GM21367 (cell line): ENCODE data around the gene MROH2A.
"Not testable (repeated sequence)": the region's sequence is repeated elsewhere in the genome, so short reads cannot be mapped to it uniquely, and the experiment has no call there.

Experiments
- ATAC-seq: cut with Tn5 transposase; IDR thresholded peaks from one replicate; pipeline ENCODE4 v1.9.1; 2021; ENCODE audit not compliant: unreplicated experiment

MROH2A gene

GRCh38 chr2:233778030-233778429 lies at the start of gene MROH2A:
TSS of gene MROH2A (plus strand) at chr2:233778330. CDS start at chr2:233779359, 1,029 bp downstream.
- no peak for ATAC-seq

GRCh38 chr2:233728723-233729301 lies 49.3 kb upstream of the MROH2A start, which contains the start of gene UGT1A3:
TSS of gene UGT1A3 (plus strand) at chr2:233729042. CDS start at chr2:233729127, 85 bp downstream.
- ATAC-seq = no peak

DNA sequence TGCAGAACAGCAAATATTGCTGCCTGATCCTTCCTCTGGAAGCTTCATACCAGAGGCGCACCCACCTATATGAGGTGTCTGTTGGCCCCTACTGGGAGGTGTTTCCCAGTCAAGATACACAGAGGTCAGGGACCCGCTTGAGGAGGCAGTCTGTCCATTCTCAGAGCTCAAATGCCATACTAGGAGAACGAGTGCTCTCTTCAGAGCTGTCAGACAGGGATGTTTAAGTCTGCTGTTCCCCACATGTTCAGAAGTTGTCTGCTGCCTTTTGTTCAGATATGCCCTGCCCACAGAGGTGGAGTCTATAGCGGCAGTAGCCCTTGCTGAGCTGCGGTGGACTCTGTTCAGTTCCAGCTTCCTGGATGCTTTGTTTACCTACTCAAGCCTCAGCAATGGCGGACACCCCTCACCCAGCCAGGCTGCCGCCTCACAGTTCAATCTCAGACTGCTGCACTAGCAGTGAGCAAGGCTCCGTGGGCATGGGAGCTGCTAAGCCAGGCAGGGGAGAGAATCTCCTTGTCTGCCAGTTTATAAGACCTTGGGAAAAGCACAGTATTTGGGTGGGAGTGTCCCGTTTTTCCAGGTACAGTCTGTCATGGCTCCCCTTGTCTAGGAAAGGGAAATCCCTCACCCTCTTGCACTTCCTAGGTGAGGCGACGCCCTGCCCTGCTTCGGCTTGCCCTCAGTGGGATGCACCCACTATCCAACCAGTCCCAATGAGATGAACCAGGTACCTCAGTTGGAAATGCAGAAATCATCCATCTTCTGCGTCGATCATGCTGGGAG lies 41.1 kb upstream of the MROH2A start:
- ATAC-seq = not testable (repeated sequence)

DNA sequence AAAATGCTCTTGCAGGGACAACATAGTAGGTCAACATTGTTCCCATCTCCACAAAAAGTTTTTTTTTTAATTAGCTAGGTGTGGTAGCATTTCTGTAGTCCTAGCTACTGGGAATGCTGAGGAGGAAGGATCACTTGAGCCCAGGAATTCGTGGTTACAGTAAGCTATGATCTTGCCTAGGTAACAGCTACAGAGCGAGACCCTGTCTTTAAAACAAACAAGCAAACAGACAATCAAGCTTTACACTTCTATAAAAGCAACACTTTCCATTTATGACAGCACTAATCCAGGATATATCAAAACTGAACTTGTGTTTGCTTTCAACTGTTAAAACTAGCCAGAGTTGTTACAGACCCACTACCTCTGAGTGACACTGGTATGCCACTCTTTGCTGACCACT lies 37.3 kb upstream of the MROH2A start:
- no peak for ATAC-seq

- ATAC-seq = no peak
These were observed 34.5 kb upstream of the MROH2A start for GRCh38 chr2:233743464-233744259.

DNA sequence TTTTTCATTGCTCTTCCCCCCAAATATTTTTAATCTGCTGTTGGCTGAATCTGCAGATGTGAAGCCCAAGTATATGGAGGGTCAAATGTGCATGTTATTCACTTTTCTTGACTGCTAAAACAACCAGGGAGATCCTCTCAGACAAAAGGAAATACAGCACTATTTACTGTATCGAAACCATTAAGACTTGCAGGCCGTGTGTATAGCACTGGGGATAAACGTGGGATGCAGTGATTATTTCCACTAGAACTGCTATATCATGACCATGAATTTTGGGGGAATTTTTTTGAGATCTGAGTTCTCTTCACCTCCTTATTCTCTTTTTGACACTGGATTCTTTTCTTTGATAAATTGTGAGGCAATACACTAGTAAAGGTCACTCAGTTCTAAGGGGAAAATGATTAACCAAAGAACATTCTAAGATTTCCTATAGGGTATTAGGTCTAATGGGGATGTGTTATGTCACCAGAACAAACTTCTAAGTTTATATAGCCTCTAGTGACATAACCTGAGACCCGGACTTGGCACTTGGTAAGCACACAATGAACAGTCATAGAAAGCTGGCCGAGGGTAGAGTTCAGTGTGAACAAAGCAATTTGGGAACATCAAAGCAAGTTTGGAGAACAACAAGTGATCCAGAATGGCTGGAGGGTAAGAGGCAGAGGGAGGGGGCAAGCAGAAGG lies 32.9 kb upstream of the MROH2A start:
- ATAC-seq = no peak

- ATAC-seq = not testable (repeated sequence)
These were observed 32.3 kb upstream of the MROH2A start for GRCh38 chr2:233745838-233746237.

- ATAC-seq = no peak
These were observed 31.5 kb upstream of the MROH2A start for GRCh38 chr2:233746475-233747282.

- no peak for ATAC-seq
These were observed 30.9 kb upstream of the MROH2A start for GRCh38 chr2:233747283-233747544.

- not testable (repeated sequence) for ATAC-seq
These were observed 27.4 kb upstream of the MROH2A start for GRCh38 chr2:233750689-233751088.

DNA sequence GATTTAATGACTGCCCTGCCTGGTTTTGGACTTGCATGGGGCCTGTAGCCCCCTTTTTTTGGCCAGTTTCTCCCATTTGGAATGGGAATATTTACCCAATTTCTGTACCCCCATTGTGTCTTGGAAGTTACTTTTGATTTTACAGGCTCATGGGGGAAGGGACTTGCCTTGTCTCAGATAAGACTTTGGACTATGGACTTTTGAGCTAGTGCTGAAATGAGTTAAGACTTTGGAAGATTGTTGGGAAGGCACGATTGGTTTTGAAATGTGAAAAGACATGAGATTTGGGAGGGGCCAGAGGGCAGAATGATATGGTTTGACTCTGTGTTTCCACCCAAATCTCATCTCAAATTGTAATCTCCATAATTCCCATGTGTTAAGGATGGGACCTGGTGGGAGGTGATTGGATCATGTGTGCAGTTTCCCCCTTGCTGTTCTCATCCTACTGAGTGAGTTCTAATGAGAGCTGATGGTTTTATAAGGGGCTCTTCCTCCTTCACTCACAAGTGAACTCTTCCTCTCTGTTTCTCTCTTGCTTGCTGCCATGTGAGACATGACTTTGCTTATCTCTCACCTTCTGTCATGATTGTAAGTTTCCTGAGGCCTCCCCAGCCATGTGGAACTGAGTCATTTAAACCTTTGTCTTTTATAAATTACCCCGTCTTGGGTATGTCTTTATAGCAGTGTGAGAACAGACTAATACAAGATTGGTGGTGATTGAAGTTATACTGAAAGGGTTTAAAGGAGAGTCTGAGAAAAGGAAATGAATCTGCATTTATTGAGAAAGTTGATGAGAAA lies 26.7 kb upstream of the MROH2A start:
- ATAC-seq = not testable (repeated sequence)

DNA sequence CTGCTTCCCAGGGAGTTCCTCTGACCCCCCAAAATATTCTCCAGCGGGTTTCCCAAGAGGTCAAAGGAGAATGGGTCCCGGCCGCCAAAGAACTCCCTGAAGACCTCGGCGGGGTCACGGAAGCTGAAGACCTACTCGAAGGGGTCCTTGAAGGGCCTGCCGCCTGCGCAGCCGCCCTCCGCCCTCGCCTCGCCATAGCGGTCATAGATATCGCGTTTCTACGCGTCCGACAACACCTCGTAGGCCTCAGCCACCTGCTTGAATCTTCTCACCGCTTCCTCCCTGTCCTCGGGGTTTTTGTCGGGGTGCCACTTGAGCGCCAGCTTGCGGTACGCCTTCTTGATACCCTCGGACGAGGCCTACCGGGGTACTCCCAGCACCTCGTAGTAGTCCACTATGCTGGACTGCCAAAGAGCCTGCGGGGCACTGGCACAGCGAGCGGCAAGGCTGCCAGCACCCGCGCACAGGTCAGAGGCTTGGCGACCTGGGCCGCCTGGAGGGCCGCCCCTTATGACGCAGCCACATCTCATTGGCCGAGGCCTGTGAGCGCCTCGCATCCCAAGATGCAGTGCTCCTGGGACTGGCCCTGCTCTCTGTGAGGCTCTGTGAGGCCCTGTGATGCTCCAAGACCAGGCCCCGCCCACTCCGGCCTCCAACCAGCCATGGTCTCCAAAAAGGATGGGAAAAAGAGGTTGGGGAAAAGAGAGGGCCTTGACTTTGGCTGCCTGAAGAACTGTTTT lies 23.1 kb upstream of the MROH2A start:
- no peak for ATAC-seq

- ATAC-seq = no peak
These were observed 21.6 kb upstream of the MROH2A start for GRCh38 chr2:233756429-233757081.

DNA sequence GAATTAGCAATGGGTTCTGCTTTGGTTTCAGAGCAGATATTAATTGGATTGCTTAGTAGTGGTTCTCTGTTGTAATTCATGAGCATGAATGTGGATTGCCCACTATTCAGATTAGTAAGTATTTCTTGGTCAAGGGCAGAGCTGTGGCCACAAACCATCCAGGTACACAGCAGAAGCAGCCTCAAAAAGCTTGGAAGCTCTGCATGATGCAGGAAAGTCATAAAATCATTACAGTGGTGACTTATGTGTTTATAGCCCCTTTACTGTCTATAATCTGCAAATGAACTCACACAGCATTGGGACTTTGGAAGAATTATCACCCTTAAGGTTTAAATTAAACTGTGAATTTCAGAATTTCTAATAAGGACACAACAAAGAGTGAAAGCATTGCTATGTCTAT lies 20.0 kb upstream of the MROH2A start:
- no peak for ATAC-seq

DNA sequence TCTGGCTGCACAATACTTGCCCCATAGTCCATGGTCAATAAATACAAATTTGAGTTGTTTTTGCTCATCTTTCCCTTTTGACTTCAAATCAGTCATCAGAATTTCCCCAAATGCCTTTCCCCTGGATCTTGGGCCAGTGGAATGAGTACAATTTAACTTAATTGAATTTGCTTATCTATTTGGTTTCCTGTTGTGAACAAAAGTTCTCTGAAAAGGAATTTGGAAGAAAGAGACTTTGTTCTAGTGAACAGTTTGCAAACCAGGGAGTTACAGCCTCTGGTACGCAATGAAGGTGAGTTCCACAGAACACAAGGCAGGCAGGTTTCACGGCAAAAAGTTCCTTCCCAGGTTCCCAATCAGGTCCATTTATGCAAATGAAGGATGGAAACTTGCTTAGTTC lies 19.3 kb upstream of the MROH2A start:
- ATAC-seq = no peak

GRCh38 chr2:233760043-233760442 lies 18.1 kb upstream of the MROH2A start, which contains the start of gene UGT1A1:
TSS of gene UGT1A1 (plus strand) at chr2:233760270. CDS start at chr2:233760288, 18 bp downstream.
- ATAC-seq = no peak

- no peak for ATAC-seq
These were observed 16.9 kb upstream of the MROH2A start for GRCh38 chr2:233761040-233761769.

GRCh38 chr2:233764264-233764663 lies 13.9 kb upstream of the MROH2A start:
- ATAC-seq = no peak
